GM21723 (cell line): Measurements from ENCODE around the gene DHODH.
"Not testable (repeated sequence)": the region's sequence is repeated elsewhere in the genome, so short reads cannot be mapped to it uniquely, and the experiment has no call there.

Experiments
- ATAC-seq: cut with Tn5 transposase; IDR thresholded peaks from one replicate; pipeline ENCODE4 v1.9.1; 2021; ENCODE audit warnings: mild to moderate bottlenecking, moderate library complexity; ENCODE audit not compliant: unreplicated experiment

Gene DHODH

DNA sequence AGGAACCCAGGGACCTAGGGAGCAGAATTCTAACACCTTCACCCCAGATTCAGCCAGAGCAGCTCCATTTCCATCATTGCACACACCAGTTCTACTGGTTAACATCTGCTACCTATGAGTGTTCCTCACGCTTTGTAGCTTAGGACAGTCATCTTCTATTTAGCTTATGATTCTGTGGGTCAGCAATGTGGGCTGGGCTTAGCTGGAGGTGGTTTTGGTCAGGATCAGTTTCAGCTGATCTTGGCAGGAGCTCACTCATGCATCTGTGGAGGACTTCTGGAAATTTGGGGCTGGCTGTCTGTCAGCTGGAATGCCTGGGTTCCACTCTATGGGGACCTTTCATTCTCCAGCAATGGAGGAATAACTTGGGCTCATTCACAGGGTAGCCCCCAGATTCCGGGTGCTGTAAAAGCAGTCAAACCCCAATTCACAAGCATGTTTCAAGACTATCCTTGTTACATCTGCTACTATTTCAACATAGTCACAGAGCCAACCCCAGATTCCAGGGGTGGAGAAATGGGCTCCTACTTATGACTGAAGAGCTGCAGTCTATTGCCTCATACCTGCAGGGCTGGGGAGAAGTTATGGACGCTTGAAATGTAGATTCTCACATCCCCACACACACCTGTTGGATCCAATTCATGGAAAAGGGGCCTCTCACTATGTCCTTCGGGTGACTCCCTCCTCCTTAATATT is 42.4 kb downstream of the DHODH start:
- no peak for ATAC-seq

DNA sequence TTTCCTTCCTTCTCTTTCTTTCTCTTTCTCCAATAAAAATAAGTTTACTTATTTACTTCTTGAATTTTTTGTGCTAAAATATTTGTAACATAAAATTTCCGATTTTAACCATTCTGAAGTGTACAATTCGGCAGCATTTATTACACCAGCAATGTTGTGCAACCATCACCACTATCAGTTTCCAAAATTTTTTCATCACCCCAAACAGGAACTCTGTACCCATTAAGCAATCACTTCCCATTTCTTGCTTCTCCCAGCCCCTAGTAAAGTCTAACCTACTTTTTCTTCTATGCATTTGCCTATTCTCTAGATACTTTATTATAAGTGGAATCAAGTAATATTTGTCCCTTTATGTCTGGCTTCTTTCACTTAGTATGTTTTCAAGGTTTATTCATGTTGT is 43.3 kb downstream of the DHODH start:
- no peak for ATAC-seq

DNA sequence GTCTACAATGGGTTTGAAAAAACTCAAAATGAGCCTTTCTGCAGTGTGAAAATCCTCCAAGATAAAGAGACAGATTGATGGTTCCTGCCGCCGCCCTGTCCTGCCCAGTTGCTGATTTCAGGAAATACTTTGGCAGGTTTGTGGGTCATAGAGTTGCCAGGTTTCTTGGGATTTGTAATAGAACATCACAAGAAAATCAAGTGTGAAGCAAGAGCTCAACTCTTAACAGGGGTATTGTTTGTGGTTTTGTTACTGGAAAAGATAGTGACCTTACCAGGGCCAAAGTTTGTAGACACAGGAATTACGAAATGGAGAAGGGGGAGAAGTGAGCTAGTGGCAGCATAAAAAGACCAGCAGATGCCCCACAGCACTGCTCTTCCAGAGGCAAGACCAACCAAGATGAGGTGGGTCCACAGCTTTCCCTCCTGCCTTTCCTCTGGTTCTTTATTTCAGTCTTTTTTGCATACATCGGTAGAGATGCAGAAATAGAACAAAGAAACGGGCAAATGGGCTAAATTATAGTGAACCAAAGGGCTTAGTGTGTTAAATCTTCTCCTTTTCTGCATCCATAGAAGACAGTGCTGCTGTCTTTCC is 45.8 kb downstream of the DHODH start, which contains the start of gene HP:
HP (plus strand) TSS at position 252 of the 594 bp plus-strand sequence; CDS start at position 400, 148 bp downstream.
- ATAC-seq: not testable (repeated sequence)

DNA sequence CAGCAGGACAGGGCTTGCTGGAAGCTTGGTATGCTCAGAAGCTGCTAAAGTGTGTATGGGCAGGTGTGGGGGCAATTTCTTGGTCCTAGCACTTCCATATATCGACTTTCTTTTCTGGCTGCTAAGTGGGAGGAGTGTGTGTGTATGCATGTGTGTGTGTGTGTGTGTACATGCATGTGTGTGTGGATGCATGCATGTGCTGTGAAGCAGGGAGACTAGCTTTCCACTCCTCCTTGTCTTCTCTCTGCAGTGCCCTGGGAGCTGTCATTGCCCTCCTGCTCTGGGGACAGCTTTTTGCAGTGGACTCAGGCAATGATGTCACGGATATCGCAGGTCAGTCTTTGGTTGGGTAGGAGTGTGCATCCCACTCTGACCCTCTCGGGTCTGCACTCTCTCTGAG is 47.4 kb downstream of the DHODH start:
- no peak for ATAC-seq

DNA sequence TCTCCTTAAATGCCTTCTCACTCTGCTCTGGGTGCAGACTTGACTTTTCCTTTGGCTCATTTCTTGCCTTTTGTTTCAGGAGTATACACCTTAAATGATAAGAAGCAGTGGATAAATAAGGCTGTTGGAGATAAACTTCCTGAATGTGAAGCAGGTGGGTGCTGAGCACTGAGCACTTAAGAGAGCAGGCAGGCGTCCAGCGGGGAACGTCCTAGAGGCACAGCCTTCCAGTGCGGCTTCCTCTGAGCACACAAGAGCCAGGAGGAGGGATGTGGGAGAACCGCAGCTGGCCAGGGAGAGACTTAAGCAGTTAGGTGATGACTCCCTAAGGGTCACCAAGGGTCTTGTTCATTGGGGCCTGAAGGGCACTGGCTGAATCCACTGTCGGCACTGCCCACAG is 48.8 kb downstream of the DHODH start:
- ATAC-seq: not testable (repeated sequence)

DNA sequence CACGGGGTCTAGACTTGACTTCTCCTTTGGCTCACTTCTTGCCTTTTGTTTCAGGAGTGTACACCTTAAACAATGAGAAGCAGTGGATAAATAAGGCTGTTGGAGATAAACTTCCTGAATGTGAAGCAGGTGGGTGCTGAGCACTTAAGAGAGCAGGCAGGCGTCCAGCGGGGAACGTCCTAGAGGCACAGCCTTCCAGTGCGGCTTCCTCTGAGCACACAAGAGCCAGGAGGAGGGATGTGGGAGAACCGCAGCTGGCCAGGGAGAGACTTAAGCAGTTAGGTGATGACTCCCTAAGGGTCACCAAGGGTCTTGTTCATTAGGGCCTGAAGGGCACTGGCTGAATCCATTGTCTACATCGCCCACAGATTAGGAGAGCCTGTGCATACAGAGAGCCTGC is 50.5 kb downstream of the DHODH start:
- ATAC-seq: not testable (repeated sequence)

DNA sequence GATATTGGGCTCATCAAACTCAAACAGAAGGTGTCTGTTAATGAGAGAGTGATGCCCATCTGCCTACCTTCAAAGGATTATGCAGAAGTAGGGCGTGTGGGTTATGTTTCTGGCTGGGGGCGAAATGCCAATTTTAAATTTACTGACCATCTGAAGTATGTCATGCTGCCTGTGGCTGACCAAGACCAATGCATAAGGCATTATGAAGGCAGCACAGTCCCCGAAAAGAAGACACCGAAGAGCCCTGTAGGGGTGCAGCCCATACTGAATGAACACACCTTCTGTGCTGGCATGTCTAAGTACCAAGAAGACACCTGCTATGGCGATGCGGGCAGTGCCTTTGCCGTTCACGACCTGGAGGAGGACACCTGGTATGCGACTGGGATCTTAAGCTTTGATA is 51.9 kb downstream of the DHODH start:
- ATAC-seq: no peak

DNA sequence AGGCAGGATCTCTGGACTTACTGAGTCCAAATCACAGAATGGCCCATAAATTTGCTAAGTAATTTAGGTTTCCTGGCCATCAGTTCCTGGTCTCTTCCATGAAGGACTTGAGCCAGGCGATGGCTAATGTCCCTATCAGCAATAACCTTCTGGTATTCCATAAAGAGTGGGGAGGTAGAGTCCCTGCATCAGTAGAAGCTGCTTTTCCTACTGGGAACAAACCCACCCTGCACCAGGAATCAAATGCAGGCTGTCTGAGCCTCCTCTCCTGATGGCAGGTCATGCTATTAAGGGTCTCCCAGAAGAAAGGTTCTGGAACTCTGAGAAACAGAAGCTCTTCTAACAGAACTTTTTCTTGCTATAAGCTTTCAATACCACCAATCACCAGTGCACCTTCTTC is 53.0 kb downstream of the DHODH start:
- no peak for ATAC-seq

DNA sequence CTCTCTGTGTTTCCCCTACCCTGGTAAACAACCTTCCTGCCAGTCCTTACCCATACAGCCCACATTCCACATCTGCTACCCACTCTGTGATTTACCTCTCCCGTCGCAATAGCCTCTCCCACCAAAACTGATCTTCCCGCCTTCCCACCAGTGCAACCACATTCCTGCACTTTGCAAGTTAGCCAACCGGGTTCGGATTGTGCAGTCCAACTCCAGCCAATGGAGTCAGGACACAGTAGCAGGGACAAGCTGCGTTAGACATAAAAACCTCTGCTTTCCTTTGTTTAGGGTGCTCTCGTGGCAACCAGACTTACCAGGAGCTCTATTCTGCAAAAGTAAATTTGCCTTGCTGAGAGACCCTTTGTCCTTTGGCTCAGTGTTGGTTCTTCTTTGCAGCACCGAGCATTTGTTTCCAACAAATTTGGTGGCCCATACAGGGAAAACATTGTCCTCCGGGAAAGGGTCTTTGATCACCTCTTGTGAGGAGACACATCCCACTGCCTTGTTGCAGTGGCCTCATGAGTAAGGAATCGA is 55.9 kb downstream of the DHODH start:
- no peak for ATAC-seq

DNA sequence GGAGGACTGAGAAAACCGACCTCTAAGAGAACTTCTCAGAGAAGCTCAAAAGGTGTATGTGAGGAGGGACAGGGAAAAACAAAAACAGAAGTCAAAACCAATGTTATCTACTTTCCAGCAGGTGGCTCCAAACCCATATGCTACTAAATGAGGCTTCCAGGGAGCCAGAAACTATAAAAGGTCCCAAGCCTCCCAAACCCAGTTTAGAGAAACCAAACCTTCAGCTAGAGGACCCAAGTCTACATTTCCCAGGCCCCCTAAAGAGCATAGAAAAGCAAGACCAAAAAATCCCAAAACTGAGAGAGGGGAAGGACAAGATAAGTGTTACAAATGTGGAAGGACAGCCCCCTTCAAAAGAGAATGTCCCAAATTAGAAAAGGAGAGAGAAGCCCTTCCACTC is 58.2 kb downstream of the DHODH start:
- no peak for ATAC-seq

DNA sequence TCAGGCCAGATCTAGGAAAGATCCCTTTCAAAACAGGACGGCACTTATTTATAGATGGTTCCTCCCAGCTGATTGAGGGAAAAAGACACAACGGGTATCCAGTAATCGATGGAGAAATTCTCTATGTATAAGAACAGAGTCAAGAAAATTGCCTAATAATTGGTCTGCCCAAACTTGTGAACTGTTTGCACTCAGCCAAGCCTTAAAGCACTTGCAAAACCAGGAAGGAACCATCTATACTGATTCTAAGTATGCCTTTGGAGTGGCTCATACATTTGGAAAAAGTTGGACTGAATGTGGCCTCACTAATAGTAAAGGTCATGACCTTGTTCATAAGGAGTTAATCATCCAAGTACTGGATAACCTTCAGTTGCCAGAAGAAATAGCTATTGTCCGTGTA is 60.4 kb downstream of the DHODH start:
- ATAC-seq: no peak

DNA sequence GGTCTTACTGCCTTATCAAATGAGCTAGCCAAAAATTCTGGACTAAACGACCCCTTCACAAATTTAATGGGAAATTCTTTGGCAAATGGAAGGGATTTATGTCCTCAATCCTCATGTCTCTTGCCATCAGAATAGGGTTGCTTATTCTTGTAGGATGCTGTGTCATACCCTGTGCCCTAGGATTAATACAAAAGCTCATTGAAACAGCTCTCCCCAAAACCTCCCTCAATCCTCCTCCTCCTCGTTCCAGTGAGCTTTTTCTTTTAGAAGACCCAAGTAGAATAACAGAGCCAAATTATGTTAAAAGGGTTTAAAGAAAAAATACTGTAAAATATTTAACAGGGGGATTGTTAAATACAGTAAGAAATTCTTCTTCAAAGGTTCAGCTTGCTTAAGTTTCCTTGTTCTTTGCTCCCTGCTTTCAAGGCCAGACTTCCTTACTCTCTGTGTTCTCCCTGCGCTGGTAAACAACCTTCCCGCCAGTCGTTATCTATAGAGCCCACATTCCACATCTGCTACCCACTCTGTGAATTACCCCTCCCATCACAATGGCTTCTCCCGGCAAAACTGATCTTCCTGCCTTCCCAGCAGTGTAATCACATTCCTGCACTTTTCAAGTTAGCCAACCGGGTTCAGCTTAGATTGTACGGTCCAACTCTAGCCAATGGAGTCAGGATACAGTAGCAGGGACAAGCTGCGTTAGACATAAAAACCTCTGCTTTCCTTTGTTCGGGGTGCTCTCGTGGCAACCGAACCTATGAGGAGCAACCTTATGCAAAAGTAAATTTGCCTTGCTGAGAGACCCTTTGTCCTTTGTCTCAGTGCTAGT is 64.2 kb downstream of the DHODH start:
- ATAC-seq: no peak

DNA sequence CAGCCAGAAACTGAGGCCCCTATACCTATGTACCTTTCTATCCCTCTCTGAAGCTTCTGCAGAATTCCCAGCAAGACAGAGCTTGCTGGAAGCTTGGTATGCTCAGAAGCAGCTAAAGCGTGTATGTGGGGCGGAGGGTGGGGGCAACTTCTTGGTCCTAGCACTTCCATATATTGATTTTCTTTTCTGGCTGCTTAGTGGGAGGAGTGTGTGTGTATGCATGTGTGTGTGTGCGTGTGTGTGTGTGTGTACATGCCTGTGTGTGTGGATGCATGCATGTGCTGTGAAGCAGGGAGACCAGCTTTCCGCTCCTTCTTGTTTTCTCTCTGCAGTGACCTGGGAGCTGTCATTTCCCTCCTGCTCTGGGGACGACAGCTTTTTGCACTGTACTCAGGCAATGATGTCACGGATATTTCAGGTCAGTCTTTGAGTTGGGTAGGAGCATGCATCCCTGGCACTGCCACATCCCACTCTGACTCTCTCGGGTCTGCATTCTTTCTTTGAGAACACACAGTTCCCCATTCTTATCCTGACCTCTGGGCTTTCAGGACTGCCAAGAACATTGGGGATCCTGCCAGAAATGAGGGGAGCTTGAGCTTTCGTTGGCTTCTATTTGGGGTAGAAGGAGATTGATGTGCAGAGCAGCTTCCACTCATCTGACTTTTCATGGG is 65.2 kb downstream of the DHODH start:
- no peak for ATAC-seq

DNA sequence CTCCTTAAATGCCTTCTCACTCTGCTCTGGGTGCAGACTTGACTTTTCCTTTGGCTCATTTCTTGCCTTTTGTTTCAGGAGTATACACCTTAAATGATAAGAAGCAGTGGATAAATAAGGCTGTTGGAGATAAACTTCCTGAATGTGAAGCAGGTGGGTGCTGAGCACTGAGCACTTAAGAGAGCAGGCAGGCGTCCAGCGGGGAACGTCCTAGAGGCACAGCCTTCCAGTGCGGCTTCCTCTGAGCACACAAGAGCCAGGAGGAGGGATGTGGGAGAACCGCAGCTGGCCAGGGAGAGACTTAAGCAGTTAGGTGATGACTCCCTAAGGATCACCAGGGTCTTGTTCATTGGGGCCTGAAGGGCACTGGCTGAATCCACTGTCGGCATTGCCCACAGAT is 66.5 kb downstream of the DHODH start:
- ATAC-seq: not testable (repeated sequence)
